Gastrocnemius medialis (tissue), 4 donors: Measurements from ENCODE around the gene KCNMB4. TPM values are rescaled to one million over a fixed set of nuclear protein-coding genes. Genes with fewer than 3 reads are reported as not detected.

Experiments
- ATAC-seq, 2 donors: fragments of 150-250 bp; one replicate each; pipeline ENCODE4 v1.9.1; 2016
- DNase-seq, 2 donors: peaks; one replicate each; pipeline ENCODE4 v3.0.0-alpha.2; 2019
- H3K27ac ChIP-seq, 4 donors: fragments of 200-600 bp; sonication (generic); 1 replicate in 1 of 4; 2 replicates in 3 of 4; pipeline ENCODE4 v1.5.1; 2016 to 2018; ENCODE audit warnings: mild to moderate bottlenecking in 2 of 4, moderate library complexity in 1 of 4
- H3K27me3 ChIP-seq, 3 donors: fragments of 200-600 bp; sonication (generic) in 2 of 3; 1 replicate in 1 of 3; 2 replicates in 2 of 3; pipeline versions ENCODE4 v1.5.1 to v1.6.0; 2016 to 2019; ENCODE audit warnings: mild to moderate bottlenecking in 1 of 3, moderate library complexity in 1 of 3
- H3K36me3 ChIP-seq, 2 donors: fragments of 200-600 bp; sonication (generic) in 1 of 2; one replicate each; pipeline ENCODE4 v1.5.1; 2017 to 2018
- H3K4me1 ChIP-seq, 2 donors: fragments of 200-600 bp; sonication (generic) in 1 of 2; one replicate each; pipeline ENCODE4 v1.5.1; 2016 to 2017; ENCODE audit warnings: mild to moderate bottlenecking in 2 of 2
- H3K4me3 ChIP-seq, 4 donors: fragments of 200-600 bp; sonication (generic) in 3 of 4; 1 replicate in 1 of 4; 2 replicates in 3 of 4; pipeline ENCODE4 v1.5.1; 2016 to 2019; ENCODE audit warnings: mild to moderate bottlenecking in 2 of 4
- H3K9me3 ChIP-seq, 3 donors: fragments of 200-600 bp; sonication (generic) in 2 of 3; 1 replicate in 1 of 3; 2 replicates in 2 of 3; pipeline ENCODE4 v1.5.1; 2016 to 2019
- POLR2A ChIP-seq, 2 donors: fragments of 450-650 bp; IDR thresholded peaks; one replicate each; pipeline ENCODE4 v1.6.1; 2017; ENCODE audit warnings: antibody characterized with exemption in 2 of 2, mild to moderate bottlenecking in 2 of 2, moderate library complexity in 2 of 2
- in situ Hi-C, 4 donors: fragments of 200-750 bp; cut with MboI; loops; one replicate each; pipeline versions ENCODE4 v1.15.0 to v1.8.0; 2017; ENCODE audit warnings: low sequenced_read_pairs in 4 of 4
- intact Hi-C: fragments of 100-400 bp; cut with DNase I; formaldehyde crosslinking; loops from one replicate; pipeline ENCODE4 v1.15.1; 2023; ENCODE audit warnings: low total_unique reads
- total RNA-seq, 4 donors: library from RNA; depleted of rRNA; stranded (reverse); fragments of >200 nt; gene quantifications; one replicate each; pipeline versions ENCODE4 v1.1.0 to v1.2.3, GENCODE V29; 2016
- TF ChIP-seq, protein P1 (sequence below), 5 experiments: fragments of 450-650 bp in 3 of 5; fragments of 200-600 bp in 2 of 5; sonication (generic) in 2 of 5; IDR thresholded peaks in 4 of 5; conservative IDR thresholded peaks in 1 of 5; 1 replicate in 4 of 5; 2 replicates in 1 of 5; pipeline ENCODE4 v1.5.1; 2016 to 2019; ENCODE audit warnings: antibody characterized with exemption in 5 of 5, mild to moderate bottlenecking in 3 of 5, moderate library complexity in 3 of 5

Gene KCNMB4
- total RNA-seq, 4 donors from 2014 or later = 0.71 to 1.4 (median 1.3) TPM

- TF ChIP-seq POLR2A (IDR thresholded peaks at IDR 0.05) = no peak
- in situ Hi-C loops (no loop called here), intact Hi-C loops (loop anchor here (5.0 kb wide), 1 partner anchor 123 kb away; the partner anchor contains the start of gene CNOT2)
- Histone ChIP-seq H3K4me1 (peaks cover 5 to 12% of the 10 kb centered on the region in 2 donors), H3K27me3 (peaks cover 20 to 34% (median 33%) of the 10 kb centered on the region in 3 donors), H3K36me3 (no peaks in the 10 kb centered on the region), H3K4me3 (peak overlapping the region; percentile 60 to 83 (median 74)), H3K27ac (no peak overlapping the region), H3K9me3 (no peaks in the 10 kb centered on the region)
- ATAC-seq (no peak), DNase-seq (no peak)
Observed at GRCh38 chr12:70365398-70365647, 767 bp upstream of the KCNMB4 start.

DNA sequence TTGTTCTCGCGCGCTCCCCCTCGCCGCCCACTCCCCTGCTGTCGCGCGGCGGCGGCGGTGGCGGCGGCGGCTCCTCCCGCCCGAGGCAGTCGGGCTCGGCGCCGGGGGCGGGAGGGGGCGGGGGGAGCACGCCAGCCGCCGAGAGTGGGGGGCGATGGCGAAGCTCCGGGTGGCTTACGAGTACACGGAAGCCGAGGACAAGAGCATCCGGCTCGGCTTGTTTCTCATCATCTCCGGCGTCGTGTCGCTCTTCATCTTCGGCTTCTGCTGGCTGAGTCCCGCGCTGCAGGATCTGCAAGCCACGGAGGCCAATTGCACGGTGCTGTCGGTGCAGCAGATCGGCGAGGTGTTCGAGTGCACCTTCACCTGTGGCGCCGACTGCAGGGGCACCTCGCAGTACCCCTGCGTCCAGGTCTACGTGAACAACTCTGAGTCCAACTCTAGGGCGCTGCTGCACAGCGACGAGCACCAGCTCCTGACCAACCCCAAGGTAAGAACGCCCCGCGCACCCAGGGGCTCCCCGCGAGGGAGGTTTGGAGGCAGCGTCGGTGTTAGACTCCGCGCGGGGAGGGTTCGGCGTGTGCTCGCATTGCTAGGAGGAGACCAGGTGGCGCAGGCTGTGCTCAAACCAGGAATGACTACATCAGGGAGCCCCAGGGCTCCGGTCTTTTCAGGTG lies 629 bp downstream of the KCNMB4 start:
- Histone ChIP-seq H3K9me3 (no peaks in the 10 kb centered on the region), H3K4me3 (peak overlapping the region; percentile 54 to 81 (median 66)), H3K4me1 (peaks cover 5 to 12% of the 10 kb centered on the region in 2 donors), H3K36me3 (no peaks in the 10 kb centered on the region), H3K27me3 (peaks cover 20 to 34% (median 33%) of the 10 kb centered on the region in 3 donors), H3K27ac (peak overlapping the region in 3 of 4 donors; percentile 16 to 56 (median 47))
- intact Hi-C loops = loop anchor here (5.0 kb wide), 1 partner anchor 124 kb away; the partner anchor contains the start of gene CNOT2
- in situ Hi-C loops = no loop called here
- DNase-seq = peak in 1 of 2 donors; percentile 13
- TF ChIP-seq, protein P1, sequence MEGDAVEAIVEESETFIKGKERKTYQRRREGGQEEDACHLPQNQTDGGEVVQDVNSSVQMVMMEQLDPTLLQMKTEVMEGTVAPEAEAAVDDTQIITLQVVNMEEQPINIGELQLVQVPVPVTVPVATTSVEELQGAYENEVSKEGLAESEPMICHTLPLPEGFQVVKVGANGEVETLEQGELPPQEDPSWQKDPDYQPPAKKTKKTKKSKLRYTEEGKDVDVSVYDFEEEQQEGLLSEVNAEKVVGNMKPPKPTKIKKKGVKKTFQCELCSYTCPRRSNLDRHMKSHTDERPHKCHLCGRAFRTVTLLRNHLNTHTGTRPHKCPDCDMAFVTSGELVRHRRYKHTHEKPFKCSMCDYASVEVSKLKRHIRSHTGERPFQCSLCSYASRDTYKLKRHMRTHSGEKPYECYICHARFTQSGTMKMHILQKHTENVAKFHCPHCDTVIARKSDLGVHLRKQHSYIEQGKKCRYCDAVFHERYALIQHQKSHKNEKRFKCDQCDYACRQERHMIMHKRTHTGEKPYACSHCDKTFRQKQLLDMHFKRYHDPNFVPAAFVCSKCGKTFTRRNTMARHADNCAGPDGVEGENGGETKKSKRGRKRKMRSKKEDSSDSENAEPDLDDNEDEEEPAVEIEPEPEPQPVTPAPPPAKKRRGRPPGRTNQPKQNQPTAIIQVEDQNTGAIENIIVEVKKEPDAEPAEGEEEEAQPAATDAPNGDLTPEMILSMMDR (IDR thresholded peaks at IDR 0.05 in 4 of 5, conservative IDR thresholded peaks at IDR 0.05 in 1 of 5) = no peak
- no peak for TF ChIP-seq POLR2A (IDR thresholded peaks at IDR 0.05)
- peak; percentile 25 to 39 for ATAC-seq

GRCh38 chr12:70367258-70368141 lies 1.4 kb downstream of the KCNMB4 start:
- Histone ChIP-seq H3K4me1 (peaks cover 5 to 12% of the 10 kb centered on the region in 2 donors), H3K4me3 (peak overlapping the region; percentile 54 to 81 (median 66)), H3K27me3 (peaks cover 20 to 34% (median 33%) of the 10 kb centered on the region in 3 donors), H3K36me3 (no peaks in the 10 kb centered on the region), H3K27ac (peak overlapping the region in 3 of 4 donors; percentile 16 to 56 (median 47)), H3K9me3 (no peaks in the 10 kb centered on the region)
- intact Hi-C loops = loop anchor here (5.0 kb wide), 1 partner anchor 125 kb away; the partner anchor contains the start of gene CNOT2
- ATAC-seq (peak; percentile 5 to 8), DNase-seq (no peak)
- in situ Hi-C loops = no loop called here
- TF ChIP-seq POLR2A (IDR thresholded peaks at IDR 0.05) = no peak
- TF ChIP-seq, protein P1 (IDR thresholded peaks at IDR 0.05 in 4 of 5, conservative IDR thresholded peaks at IDR 0.05 in 1 of 5) = no peak

DNA sequence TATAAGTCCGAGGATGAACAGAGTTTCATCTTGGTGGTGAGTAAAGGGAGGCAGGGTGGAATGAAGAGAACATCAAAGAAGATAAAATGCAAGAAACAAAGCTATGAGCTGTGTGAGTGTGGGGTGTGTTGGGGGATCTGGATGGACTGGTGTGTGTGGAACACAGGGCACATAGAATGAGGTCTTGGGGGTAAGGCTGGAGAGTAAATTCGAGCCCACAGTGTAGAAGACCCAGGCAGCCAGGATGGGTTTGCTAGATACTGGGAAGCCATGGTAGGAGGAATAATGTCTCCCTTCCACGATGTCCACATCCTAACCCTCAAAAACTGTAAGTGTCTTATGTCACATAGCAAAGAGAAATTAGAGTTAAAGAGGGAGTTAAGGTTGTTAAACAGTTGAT lies 6.8 kb downstream of the KCNMB4 start:
- peaks cover 0 to 4% of the 10 kb centered on the region in 2 donors for H3K4me1 ChIP-seq
- H3K27me3 ChIP-seq = peaks cover 0 to under 1% (median 0%) of the 10 kb centered on the region in 3 donors
- intact Hi-C loops (no loop called here), in situ Hi-C loops (no loop called here)
- H3K27ac ChIP-seq = no peak overlapping the region
- H3K9me3 ChIP-seq = no peaks in the 10 kb centered on the region
- no peaks in the 10 kb centered on the region for H3K36me3 ChIP-seq
- ATAC-seq (no peak), DNase-seq (no peak)
- no peak overlapping the region for H3K4me3 ChIP-seq
- TF ChIP-seq POLR2A (IDR thresholded peaks at IDR 0.05) = no peak

DNA sequence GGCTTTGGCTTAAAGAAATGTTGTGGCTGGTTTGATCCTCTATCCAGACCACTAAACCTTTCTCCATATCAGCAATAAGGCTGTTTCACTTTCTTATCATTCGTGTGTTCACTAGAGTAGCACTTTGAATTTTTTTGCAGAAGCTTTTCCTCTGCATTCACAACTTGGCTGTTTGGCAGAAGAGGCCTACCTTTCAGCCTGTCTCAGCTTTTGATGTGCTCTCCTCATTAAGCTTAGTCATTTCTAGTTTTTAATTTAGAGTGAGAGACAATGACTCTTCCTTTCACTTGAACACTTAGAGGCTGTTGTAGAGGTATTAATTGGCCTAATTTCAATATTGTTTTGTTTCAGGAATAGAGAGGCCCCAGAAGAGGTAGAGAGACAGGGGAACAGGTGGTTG lies 13.8 kb downstream of the KCNMB4 start:
- ATAC-seq (no peak), DNase-seq (no peak)
- TF ChIP-seq, protein P1 (IDR thresholded peaks at IDR 0.05 in 4 of 5, conservative IDR thresholded peaks at IDR 0.05 in 1 of 5) = no peak
- TF ChIP-seq POLR2A (IDR thresholded peaks at IDR 0.05) = no peak
- intact Hi-C loops = no loop called here
- Histone ChIP-seq H3K9me3 (no peaks in the 10 kb centered on the region), H3K27me3 (no peaks in the 10 kb centered on the region), H3K4me3 (no peak overlapping the region), H3K36me3 (no peaks in the 10 kb centered on the region), H3K27ac (no peak overlapping the region), H3K4me1 (no peaks in the 10 kb centered on the region)
- in situ Hi-C loops = no loop called here
